NCI-H82 treated with DMSO at 0.1 percent for 48 hours (cell line): Measurements from ENCODE around the gene LAPTM5.

Experiments
- DNase-seq: peaks from one replicate; lab custom pipeline; 2025; ENCODE audit not compliant: unreplicated experiment; lab: John Stamatoyannopoulos, UW

LAPTM5 gene

DNA sequence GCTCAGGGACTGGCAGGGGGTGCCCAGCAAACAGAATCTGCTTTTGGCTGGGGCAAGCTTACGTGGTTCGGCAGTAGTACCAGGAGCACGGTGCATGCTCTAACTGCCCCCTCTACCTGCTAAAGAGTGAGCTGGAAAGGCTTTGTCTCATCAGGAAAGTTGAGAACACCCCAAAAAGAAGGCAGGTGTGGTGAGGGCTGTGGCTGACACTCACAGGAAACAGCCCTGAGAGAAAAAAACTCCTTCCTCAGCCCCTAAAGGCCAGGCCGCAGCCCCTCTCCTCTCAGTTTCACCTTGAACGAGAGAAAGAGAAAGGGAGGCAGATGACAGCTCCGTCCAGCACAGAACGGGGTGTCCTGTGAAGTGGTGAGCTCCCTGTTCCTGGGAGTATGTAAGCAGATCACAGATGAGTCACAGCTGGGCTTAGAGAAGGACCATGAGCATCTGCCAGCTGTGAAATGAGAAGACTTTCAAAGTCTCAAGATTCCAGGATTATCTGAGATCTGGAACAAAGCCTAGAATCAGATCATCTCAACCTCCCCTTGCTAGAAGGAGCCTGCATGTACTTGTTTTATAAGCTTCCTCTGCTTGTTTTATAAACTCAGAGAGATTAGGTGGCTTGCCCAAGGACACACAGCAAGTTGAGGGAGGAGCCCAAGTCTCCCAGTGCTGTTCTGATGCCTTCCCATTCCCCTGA lies 13.4 kb downstream of the LAPTM5 start:
- DNase-seq, result no peak

DNA sequence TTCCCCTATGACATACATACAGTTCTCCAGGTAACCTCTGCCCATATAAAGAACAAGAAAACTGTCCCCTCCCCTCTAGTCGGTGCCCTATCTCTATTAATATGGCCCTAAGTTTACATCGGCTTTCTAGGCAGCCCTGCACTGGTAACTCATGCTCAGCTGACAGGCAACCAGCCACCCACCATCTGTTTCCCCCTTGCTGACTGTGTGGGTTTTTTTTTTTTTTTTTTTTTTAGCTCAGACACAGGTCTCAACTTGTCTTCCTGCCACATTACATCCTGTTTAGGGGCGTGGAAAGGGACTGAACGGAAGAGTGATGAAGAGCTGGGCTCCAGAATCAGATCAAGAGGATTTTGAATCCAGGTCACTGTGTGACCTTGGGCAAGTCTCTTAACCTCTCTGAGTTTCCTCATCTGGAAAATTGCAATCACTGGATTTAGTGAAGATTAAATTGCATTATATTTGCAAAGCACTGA lies 14.0 kb downstream of the LAPTM5 start:
- peak; percentile 8 for DNase-seq

DNA sequence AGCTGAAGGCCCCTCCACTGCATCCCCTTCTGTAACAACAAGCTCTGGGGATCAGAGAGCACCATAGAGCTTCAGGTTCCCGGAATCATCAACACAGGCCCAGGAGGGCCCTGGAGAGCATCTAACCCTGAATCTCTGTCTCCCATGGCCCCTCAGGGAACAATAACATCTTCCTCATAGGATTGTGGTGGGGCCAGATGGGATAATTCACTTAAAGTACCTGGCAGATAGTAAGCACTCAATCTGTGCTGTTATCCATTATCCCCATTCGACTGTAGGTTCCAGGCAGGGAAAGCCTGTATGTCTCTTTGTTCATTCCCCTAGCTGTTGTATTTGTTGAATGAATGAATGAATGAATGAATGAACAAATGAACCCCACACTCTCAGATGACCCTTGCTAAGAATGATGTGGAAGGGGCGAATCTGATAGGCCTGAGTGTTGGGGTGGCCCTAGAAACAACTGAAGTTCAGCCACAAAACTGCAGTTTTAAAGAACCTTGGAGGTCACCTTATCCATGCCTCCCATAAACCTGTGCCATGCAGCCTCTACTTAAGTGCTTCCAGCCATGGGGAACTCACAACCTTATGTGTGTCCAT lies 14.5 kb downstream of the LAPTM5 start:
- DNase-seq, result peak; percentile 46

DNA sequence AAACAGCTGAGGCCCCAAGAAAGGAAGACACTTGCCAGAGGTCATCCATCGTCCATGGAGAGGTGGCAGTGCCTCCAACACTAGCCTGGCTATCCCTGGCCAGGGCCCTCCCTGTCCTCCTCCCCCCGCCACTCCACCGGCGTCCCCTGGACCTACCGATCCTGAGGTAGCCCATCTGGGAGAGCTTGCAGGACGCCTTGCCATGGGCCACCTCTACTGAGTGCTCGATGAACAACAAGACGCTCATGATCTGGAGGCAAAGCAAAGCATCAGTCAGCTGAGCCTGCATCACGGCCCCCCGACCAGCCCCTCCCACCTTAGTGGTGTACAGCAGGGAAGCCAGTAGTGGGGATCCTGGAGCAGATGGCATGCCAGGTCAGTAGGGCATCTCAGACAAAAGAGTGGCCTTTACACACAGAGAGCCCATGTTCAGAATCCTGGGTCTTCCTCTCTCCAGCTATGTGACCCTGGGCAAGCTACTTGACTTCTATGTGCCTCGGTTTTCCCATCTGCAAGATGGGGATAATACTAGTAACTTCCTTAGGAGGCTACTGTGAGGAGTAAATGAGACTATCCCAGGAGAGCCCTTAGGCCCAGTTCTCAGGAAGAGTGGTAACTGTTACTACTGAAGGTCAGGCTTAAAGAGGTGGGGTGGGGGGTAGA lies 15.1 kb downstream of the LAPTM5 start:
- no peak for DNase-seq

DNA sequence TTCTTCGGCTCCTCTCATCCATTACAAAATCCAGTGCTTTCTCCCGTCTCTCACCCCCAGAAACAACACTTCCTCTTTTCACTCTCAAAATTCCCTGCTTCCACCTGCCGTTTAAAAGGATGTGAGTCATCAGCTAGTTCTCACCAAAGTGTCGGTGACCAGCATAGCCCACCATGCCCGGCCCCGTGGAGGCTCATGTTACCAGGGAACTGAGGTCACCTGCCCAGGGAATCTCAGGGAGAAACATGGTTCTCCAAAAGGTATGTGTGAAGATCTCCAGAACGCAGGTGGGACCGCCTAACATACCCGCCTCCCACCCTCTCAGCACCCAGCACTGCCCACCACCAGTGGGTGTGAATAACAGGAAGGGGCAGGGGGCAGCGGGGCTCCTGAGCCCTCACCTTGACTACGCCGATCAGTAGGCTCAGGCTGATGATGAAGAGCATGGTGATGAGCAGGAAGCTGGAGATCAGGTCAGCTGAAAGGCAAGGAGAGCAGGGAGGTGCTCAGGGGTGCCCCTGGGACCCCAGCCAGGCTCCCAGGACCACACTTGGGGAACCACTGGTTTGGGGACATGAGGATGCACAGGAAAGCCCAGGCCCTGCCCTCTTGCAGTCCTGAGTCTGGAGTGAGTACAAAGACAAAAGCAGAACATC lies 16.2 kb downstream of the LAPTM5 start:
- DNase-seq, result no peak

DNA sequence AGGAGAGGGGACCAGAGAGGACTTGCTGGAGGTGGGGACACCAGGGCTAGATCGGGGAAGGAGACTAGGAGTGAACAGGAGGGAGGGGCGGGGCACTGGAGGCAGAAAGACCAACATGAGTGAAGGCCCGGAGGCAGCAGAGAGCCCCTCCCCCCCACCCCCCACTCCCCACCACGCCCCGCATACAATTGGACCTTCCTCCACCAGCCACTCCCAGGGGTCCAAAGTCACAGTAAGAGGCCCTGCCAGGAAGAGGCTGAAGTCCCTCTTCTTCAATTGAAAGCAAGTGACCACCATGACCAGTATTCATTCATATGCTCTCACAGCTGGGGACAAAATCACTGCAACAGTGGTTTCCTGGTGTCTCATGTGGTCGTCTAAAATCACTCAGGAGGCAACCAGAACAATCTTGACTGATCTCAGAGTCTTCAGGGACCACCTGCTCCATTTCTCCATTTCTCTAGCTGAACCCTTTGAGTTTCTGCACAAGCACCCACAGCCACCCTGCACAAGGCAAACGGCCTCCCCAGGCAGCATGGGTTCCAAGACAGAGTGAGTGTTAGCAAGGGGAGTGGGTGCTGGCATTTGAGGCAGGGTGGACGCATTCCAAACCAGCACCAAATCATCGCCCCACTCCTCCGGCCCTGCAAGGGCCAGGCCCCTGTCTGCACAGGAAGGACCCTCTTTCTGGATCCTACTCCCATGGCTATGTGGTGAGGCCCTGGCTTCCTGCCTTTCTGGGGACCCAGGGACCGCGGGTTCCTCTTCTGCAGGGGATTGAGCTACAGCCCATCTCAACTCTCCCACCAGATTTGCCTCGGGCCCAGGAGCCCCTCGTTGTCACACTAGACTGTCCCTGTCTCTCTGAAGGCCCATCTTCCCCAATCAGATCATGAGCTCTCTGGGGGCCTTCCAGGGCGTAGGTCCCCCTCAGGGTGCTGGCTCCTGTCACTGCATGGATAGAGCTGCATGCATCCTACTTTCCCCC lies 17.0 kb downstream of the LAPTM5 start:
- DNase-seq, result no peak

DNA sequence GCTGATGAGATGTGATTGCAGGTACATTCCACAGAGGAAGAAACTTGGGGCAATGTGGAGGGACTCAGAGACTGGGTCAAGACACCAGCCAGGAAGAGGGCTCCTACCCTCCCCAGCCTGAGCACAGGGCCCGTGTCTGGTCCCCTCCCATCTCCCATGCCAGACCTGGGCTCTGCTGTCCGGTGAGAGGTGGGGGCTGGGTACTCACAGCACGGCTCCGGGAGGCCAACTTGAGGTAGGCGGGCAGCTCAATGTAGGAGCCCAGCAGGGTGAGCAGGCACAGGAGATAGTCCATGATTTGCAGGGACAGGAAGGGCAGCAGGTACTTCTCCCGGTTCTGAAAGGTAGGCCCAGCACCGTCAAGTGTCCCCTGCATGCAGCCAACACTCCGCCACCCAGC lies 18.0 kb downstream of the LAPTM5 start:
- no peak for DNase-seq

DNA sequence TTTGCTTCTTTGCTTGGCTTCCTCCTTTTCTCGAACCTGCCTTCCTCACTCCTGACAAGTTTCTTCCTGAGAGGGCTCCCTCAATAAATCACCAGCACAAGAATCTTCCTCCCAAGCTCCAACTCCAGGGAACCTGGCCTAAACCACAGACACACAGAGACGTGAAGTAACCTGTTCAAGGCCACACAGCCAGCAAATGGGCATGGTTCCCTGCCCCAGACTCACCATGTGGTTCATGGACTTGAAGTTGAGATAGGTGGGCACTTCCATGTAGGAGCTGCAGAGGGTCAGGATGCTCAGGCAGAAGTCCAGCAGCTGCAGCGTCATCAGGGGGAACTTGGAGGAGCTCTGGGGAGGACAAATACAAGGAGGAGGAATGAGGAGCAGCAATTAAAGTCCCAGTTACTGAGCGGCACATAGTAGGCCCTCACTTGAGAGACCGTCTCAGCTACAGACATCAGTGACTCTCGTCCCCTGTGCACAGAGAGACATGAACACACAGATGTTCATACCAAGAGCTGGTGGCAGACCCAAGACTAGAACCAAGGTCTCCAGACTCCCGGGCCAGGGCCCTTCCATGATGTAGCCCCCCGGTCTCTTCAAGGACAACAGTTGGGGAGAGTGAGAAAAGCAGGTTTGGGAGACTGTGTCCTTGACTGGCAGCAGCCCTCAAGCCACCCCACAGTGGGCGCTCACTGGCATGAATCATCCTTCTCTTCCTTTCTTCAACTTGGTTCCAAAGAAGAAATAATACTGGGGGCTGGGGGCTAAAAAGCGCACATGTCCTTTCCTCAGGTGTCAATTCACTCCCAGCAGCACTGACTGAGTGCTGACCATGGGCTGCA lies 18.6 kb downstream of the LAPTM5 start:
- no peak for DNase-seq

DNA sequence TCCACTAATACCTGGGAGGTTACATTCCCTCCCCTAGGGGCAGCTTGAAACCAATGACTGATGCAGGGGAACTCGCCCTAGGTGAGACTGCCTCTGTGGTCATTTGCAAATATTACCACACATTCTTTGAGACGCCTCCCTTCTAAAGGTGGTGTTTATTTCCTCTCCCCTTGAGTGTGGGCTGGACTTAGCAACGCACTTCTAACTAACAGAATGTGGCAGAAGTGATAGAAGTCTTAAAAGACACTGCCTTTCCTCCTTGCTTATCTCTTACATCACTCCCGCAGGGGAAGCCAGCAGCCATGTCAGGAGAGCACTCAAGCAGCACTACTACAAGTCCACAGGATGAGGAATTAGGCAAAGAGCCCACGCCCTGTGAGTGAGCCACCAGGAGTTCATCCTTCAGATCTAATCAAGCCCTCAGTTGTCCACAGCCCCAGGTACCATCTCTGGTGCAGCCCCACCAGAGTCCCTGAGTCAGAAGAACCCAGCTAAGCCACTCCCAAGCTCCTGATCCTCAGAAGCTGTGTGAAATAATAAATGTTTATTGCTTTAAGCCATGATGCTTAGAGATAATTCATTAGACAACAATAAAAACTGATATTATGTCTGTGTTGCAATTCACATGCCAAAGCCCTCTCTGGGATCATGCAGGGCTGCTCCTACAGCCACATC lies 19.4 kb downstream of the LAPTM5 start:
- no peak for DNase-seq

DNA sequence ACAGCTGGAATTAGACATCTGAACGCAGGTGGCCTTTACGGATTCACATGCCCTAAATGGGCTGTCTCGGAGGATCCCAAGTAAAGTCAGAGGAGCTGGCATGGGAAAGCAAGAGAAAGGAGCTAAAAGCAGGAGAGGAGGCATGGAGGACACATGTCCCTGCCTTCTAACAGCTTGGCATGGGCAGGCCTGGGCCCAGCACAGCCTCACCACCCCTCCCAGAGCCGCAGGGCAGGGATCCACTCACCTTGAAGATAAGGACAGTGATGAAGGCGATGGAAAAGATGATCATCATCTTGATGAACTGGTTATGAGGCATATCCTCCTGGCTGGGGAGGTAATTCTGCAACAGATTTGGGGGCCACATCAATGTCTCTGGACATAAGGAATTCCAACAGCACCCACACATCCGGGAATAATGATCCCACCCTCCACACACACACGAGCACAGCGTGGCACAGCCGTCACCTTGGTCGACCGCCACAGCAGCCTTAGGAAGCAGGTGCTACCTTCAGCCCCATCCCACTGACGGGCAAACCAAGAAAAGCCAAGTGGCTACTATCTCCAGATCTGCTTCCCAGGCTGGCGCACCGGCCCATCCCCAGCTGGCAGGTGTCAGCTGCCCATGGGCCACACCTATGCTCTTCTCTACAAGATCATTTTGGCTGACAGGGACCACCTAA lies 20.1 kb downstream of the LAPTM5 start:
- DNase-seq, result no peak

DNA sequence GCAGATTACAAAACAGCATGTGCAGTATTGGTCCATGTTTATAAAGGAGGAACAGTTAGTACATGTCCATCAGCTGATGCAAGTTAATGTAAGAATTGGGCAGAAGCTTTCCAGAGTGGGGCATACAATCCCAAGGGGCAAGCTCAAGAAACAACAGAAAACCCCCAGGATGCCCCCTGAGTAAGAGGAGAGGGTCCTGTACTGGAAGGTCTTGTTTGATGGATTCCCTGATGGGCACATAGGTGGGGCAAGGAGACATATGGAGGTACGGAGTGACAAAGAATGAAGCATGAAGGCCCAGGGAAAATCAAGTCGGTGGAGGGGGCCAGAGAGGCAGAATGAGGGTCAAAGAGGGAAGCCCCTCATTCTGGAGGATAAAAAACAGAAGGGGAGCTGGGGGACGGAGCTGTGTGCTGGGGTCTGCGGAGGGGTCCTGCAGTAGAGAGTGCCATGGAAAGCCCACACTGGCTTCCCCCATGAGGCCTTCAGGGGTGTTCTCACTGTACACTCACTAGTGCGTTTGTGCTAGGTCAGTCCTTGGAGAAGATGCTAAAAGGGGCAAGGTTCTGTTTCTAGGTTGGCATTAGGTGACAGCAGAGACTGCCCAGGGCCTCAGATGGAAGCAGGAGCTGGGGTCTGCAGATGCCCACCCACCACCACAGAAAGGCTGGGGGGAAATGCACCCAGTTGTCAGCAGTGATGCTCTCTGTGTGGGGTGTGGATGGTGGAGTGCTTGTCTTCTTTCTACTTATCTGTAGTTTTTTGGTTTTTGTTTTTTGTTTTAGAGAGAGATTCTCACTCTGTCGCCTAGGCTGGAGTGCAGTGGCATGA lies 21.7 kb downstream of the LAPTM5 start:
- no peak for DNase-seq

DNA sequence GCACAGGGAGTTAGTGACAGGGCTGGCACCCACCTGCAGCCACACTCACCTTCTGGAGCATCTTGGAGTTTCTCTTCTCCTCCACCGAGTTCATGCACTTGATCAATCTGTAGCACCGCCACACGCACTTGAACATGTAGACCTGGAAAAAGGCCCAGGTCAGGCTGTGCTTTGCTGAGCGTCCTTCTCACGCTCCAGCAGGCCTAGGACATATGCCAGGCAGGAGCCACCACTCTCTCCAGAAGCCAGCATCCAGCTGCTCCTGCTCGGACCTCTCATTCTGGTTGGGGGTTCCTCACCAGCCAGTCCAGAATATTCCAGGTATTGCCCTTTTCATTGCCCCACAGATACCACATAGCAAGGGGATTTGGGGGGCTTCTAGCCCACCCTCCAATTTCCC lies 22.4 kb downstream of the LAPTM5 start:
- no peak for DNase-seq

DNA sequence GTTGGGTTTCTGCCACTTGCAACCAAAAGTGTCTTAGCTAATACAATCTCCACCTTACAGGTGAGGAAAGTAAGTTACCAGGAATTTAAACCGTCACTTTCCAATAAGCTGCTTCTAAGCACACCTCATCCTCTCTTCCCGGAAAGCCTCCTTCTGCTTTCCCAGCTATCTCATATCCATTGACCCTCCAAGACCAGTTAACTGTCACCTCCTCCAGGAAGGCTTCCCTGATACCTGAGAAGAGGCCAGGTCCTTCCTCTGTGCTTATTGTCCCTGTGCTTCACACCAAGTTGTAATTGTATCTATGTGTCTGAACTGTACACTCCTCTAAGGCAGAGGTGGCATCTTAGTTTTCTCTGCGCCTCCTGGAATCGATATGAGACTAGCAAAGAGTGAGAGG lies 23.0 kb downstream of the LAPTM5 start:
- no peak for DNase-seq

DNA sequence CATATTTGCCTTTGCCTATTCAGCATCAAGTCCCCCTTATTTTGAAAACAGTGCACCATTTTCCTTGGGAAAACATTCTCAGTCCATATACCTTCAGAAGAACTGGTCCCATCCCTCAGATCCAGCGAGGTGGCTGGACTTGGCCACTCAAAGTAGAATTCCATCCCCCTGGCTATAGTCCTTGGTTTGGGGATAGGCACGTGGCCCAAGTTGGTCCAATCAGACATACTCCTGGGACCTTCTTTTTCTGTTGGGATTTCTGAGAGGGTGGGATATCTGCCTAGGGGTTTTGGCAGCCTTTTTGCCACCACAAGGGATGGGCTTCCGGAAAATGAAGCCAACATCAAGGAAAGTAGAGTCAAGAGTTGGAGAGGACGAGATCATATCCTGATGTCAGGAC lies 23.5 kb downstream of the LAPTM5 start:
- no peak for DNase-seq

DNA sequence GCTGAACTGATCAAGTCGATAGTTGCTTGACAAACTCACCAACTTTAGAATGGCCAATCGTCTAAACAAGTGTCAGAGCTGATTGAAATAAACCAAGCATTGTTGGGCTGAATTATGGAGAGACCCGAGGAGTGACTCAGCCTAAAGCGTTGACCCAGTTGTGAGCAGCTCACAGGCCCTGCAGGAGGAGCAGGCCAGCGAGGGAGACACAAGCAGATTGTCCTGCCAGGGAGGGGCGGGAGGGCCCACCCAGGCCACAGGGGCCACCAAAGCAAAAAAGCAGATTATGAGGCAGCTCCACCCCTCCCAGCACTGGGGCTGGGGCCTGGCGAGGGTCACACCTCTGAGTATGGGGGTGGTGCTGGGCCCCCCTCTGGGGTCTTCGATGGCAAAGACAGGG lies 24.1 kb downstream of the LAPTM5 start:
- DNase-seq, result no peak

DNA sequence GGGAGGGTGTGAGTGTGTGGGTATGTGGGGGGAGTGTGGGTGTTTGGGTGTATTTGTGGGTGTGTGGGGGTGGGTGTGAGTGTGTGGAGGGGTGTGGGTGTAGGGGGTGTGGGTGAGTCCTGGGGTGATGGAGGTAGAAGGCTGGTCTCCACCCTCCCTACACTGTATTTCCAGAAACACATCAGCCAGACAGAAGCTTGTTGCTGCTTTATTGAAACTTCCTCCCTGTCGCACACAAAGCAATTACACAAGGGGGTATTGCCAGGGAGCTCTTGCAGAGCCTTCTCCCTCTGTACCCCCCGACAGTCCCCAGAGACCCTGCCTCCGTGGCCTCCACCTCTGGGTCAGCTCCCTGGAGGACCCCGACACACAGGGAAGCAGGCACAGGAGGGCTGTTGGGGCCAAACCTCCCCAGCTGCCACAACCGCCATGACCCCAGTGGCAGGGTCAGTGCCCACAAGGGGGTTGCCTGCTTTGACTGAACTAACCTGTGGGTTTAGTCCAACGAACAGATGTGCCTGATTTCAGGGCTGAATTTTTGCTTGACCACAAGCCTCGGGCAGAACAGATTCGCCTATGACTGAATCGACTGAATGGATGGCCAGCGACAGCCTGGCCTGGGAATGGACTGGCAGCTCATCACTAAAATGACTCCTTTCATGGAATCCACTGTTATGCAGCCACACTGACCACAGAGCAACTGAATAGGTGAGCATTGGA lies 25.1 kb downstream of the LAPTM5 start:
- no peak for DNase-seq

DNA sequence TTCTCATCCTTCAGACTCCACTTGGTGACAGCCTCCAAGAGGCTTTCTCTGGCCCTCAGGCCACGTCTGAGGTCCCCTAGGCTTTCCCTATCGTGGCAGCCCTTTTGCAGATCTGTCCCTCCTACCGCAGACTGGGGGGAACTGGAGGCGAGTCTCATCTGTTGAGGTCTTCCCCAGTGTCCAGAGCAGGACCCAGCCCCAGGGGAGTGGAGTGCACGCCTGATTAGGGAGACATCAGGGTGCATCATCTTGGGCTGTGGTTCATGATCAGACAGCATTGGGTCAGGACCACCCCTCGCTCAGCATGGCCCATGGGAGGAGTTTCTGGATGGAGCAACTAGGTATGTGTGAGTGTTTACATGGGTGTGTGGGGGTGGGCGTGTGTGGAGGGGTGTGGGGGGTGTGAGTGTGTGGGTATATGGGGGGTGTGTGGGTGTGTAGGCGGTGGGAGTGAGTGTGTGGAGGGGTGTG lies 25.7 kb downstream of the LAPTM5 start:
- DNase-seq, result no peak
